ENCODE measurements around the gene MRPS25. TPM values are rescaled to one million over a fixed set of nuclear protein-coding genes. Genes with fewer than 3 reads are reported as not detected.

MRPS25 gene
- total and polyA plus RNA-seq, 4 donors = 12.6 to 55.1 (median 42.9) TPM

DNA sequence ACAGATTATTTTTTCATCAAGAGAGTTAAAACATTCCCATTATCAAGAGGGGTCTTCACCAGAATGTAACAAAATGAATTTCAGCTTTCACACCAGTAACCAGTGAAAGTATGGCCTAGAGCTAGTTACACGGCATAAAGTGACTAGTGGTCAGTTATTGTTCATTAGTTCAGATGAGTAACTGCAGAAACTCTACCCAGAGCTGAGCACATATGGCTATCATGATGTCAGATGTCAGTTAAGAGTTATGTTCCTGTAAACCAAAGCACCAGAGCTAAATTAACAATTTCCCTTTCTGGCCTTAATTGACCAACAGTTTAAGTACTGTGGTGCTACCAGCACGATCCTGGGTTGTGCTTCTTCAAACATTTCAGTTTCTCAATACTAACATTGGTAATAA, 6.6 kb upstream of the MRPS25 start:
- 90% methylated on average over 2 of the region's 2 CpGs for WGBS
- Histone ChIP-seq H3K27ac (ENCODE audit: low read depth in 1 of 2, low read length in 2 of 2) (no peak overlapping the region), H3K9ac (ENCODE audit: low read depth in 1 of 2, low read length in 2 of 2) (no peak overlapping the region), H3K4me3 (ENCODE audit: low read depth in 1 of 3, low read length in 3 of 3) (no peak overlapping the region), H3K27me3 (ENCODE audit: control insufficient read depth in 4 of 4, insufficient read depth in 4 of 4, low read length in 3 of 4) (no peaks in the 10 kb centered on the region), H3K9me3 (ENCODE audit: control insufficient read depth in 4 of 4, low read length in 3 of 4) (no peaks in the 10 kb centered on the region), H3K36me3 (ENCODE audit: control insufficient read depth in 4 of 4, insufficient read depth in 3 of 4, low read depth in 1 of 4, low read length in 3 of 4) (peaks cover 8 to 45% (median 38%) of the 10 kb centered on the region in 4 donors), H3K4me1 (ENCODE audit: control insufficient read depth in 4 of 4, insufficient read depth in 4 of 4, low read length in 3 of 4) (no peaks in the 10 kb centered on the region)
- TF ChIP-seq SP1 (IDR thresholded peaks at IDR 0.05) (no peak), RXRA (IDR thresholded peaks at IDR 0.05) (no peak), REST (IDR thresholded peaks at IDR 0.05) (no peak), FOXA2 (IDR thresholded peaks at IDR 0.05) (no peak), HNF4A (conservative IDR thresholded peaks at IDR 0.05) (no peak), MAX (IDR thresholded peaks at IDR 0.05) (no peak)
- TF ChIP-seq, protein P1, sequence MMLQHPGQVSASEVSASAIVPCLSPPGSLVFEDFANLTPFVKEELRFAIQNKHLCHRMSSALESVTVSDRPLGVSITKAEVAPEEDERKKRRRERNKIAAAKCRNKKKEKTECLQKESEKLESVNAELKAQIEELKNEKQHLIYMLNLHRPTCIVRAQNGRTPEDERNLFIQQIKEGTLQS (IDR thresholded peaks at IDR 0.05) = no peak
- TF ChIP-seq, protein P2, sequence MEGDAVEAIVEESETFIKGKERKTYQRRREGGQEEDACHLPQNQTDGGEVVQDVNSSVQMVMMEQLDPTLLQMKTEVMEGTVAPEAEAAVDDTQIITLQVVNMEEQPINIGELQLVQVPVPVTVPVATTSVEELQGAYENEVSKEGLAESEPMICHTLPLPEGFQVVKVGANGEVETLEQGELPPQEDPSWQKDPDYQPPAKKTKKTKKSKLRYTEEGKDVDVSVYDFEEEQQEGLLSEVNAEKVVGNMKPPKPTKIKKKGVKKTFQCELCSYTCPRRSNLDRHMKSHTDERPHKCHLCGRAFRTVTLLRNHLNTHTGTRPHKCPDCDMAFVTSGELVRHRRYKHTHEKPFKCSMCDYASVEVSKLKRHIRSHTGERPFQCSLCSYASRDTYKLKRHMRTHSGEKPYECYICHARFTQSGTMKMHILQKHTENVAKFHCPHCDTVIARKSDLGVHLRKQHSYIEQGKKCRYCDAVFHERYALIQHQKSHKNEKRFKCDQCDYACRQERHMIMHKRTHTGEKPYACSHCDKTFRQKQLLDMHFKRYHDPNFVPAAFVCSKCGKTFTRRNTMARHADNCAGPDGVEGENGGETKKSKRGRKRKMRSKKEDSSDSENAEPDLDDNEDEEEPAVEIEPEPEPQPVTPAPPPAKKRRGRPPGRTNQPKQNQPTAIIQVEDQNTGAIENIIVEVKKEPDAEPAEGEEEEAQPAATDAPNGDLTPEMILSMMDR (IDR thresholded peaks at IDR 0.05; ENCODE audit: low read depth, low read length, missing input control) = no peak
- no peak for DNase-seq (ENCODE audit: low spot score)

- H3K9me3 ChIP-seq (ENCODE audit: control insufficient read depth in 4 of 4, low read length in 3 of 4) = no peaks in the 10 kb centered on the region
- TF ChIP-seq NR2F2 (IDR thresholded peaks at IDR 0.05) (no peak), TAF1 (conservative IDR thresholded peaks at IDR 0.05) (no peak), FOXA2 (IDR thresholded peaks at IDR 0.05) (no peak), FOXA1 (IDR thresholded peaks at IDR 0.05) (no peak), YY1 (IDR thresholded peaks at IDR 0.05) (no peak), HNF4A (conservative IDR thresholded peaks at IDR 0.05) (no peak), HNF4G (IDR thresholded peaks at IDR 0.05) (no peak), REST (IDR thresholded peaks at IDR 0.05) (no peak), RXRA (IDR thresholded peaks at IDR 0.05) (no peak)
- TF ChIP-seq, protein P2 (IDR thresholded peaks at IDR 0.05; ENCODE audit: low read depth, low read length, missing input control) = no peak
- TF ChIP-seq, protein P3, sequence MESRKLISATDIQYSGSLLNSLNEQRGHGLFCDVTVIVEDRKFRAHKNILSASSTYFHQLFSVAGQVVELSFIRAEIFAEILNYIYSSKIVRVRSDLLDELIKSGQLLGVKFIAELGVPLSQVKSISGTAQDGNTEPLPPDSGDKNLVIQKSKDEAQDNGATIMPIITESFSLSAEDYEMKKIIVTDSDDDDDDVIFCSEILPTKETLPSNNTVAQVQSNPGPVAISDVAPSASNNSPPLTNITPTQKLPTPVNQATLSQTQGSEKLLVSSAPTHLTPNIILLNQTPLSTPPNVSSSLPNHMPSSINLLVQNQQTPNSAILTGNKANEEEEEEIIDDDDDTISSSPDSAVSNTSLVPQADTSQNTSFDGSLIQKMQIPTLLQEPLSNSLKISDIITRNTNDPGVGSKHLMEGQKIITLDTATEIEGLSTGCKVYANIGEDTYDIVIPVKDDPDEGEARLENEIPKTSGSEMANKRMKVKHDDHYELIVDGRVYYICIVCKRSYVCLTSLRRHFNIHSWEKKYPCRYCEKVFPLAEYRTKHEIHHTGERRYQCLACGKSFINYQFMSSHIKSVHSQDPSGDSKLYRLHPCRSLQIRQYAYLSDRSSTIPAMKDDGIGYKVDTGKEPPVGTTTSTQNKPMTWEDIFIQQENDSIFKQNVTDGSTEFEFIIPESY (IDR thresholded peaks at IDR 0.05) = no peak
- TF ChIP-seq, protein P1 (IDR thresholded peaks at IDR 0.05) = no peak
- H3K4me1 ChIP-seq (ENCODE audit: control insufficient read depth in 4 of 4, insufficient read depth in 4 of 4, low read length in 3 of 4) = no peaks in the 10 kb centered on the region
- H3K4me3 ChIP-seq (ENCODE audit: low read depth in 1 of 3, low read length in 3 of 3) = no peak overlapping the region
- DNase-seq (ENCODE audit: low spot score) = no peak
- H3K36me3 ChIP-seq (ENCODE audit: control insufficient read depth in 4 of 4, insufficient read depth in 3 of 4, low read depth in 1 of 4, low read length in 3 of 4) = peaks cover 6 to 23% (median 21%) of the 10 kb centered on the region in 4 donors
- no peaks in the 10 kb centered on the region for H3K27me3 ChIP-seq (ENCODE audit: control insufficient read depth in 4 of 4, insufficient read depth in 4 of 4, low read length in 3 of 4)
- no peak overlapping the region for H3K27ac ChIP-seq (ENCODE audit: low read depth in 1 of 2, low read length in 2 of 2)
- WGBS = 98% methylated on average over 1 of the region's 1 CpG
- no peak overlapping the region for H3K9ac ChIP-seq (ENCODE audit: low read depth in 1 of 2, low read length in 2 of 2)
These were observed 4.3 kb upstream of the MRPS25 start for GRCh38 chr3:15069441-15069840.

All from liver (tissue), 9 donors.